NCI-H1417 (cell line): ENCODE data around the gene GPR50.

Source experiments
- DNase-seq, 3 experiments: peaks; one replicate each; lab custom pipeline; 2025; lab: John Stamatoyannopoulos, UW

The GPR50 gene

GRCh38 chrX:151227627-151228026 is 51.2 kb downstream of the GPR50 start:
- DNase-seq: no peak

DNA sequence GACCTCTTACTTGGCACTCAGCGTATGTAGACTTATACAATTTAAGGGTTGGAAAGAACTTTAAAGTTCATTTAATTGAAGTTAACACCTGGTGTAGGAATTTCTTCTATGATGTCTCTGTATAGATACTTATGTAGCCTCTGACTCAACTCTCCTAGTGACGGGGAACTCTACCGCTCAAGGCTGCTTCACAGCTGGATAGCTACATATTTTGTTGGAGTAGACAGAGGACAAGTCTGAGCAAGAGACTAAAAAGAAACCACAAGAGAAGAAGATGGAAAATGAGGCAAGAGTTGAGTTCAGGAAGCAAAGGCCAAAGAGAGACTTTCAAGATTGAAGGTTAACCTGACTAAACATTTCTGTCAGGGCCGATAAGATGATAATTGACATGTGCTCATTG is 52.6 kb downstream of the GPR50 start:
- no peak for DNase-seq
